NCI-H2081 (cell line): ENCODE results near the gene RTP3.
"Not testable (repeated sequence)": the region's sequence is repeated elsewhere in the genome, so short reads cannot be mapped to it uniquely, and the experiment has no call there.

Experiments used
- DNase-seq, 2 experiments: peaks; one replicate each; lab custom pipeline; 2025; lab: John Stamatoyannopoulos, UW

Gene RTP3

GRCh38 chr3:46546896-46547440, 49.2 kb downstream of the RTP3 start:
- DNase-seq: no peak

- not testable (repeated sequence) for DNase-seq
These were observed 50.8 kb downstream of the RTP3 start for GRCh38 chr3:46548611-46549010.

- no peak for DNase-seq
These were observed 51.7 kb downstream of the RTP3 start for GRCh38 chr3:46549408-46549904.

- DNase-seq: no peak
These were observed 52.2 kb downstream of the RTP3 start for GRCh38 chr3:46549989-46550388.
